ENCODE data around the gene PDE3A.

DNA sequence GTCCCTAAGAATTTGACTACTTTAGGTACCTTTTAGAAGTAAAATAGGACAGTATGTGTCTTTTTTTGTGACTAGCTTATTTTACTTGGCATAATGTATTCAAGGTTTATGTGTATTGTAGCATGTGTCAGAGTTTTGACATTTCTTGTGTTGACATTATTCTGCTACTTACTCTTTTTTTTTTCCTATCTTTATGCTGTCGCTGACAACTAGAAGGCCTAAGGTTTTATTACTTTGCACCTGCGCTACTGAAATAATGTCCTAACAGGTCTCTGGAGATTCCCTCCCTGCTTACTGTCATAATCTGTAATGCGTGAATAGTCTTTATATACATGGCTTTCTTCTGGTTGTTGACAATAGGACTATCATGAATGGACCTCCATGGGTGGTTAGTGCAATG is 43.0 kb downstream of the PDE3A start:
- TF ChIP-seq POLR2A (IDR thresholded peaks at IDR 0.05) = no peak
- TF ChIP-seq, protein P1, sequence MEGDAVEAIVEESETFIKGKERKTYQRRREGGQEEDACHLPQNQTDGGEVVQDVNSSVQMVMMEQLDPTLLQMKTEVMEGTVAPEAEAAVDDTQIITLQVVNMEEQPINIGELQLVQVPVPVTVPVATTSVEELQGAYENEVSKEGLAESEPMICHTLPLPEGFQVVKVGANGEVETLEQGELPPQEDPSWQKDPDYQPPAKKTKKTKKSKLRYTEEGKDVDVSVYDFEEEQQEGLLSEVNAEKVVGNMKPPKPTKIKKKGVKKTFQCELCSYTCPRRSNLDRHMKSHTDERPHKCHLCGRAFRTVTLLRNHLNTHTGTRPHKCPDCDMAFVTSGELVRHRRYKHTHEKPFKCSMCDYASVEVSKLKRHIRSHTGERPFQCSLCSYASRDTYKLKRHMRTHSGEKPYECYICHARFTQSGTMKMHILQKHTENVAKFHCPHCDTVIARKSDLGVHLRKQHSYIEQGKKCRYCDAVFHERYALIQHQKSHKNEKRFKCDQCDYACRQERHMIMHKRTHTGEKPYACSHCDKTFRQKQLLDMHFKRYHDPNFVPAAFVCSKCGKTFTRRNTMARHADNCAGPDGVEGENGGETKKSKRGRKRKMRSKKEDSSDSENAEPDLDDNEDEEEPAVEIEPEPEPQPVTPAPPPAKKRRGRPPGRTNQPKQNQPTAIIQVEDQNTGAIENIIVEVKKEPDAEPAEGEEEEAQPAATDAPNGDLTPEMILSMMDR (IDR thresholded peaks at IDR 0.05) = no peak

Measured in prostate gland (tissue), 2 donors.